ENCODE data around the gene NUDCD3.

GRCh38 chr7:44460325-44460724, 30.1 kb downstream of the NUDCD3 start:
- TF ChIP-seq CTCF (IDR thresholded peaks at IDR 0.05) (no peak), POLR2A (IDR thresholded peaks at IDR 0.05) (no peak)

Measured in uterus (tissue), 2 donors.